ENCODE results near the gene GDI1.
"Not testable (repeated sequence)": the region's sequence is repeated elsewhere in the genome, so short reads cannot be mapped to it uniquely, and the experiment has no call there.

- not testable (repeated sequence) for TF ChIP-seq CTCF (IDR thresholded peaks at IDR 0.05 in 2 of 3, conservative IDR thresholded peaks at IDR 0.05 in 1 of 3; ENCODE audit: control insufficient read depth in 2 of 3, extremely low read depth in 1 of 3, insufficient read depth in 1 of 3, low read depth in 3 of 3, low read length in 3 of 3); POLR2A (IDR thresholded peaks at IDR 0.05; ENCODE audit: low read depth, low read length); CEBPB (IDR thresholded peaks at IDR 0.05; ENCODE audit: borderline replicate concordance in 1 of 2, low read depth in 2 of 2, low read length in 2 of 2); TAF1 (IDR thresholded peaks at IDR 0.05; ENCODE audit: borderline replicate concordance, low read depth, low read length); EP300 (IDR thresholded peaks at IDR 0.05; ENCODE audit: borderline replicate concordance in 1 of 2, control insufficient read depth in 1 of 2, low read depth in 2 of 2, low read length in 2 of 2)
Measured at GRCh38 chrX:154388094-154388493, 48.9 kb upstream of the GDI1 start.
